NCI-H2227 treated with DMSO at 0.1 percent for 48 hours (cell line): ENCODE results near the gene CPLX3.

ENCODE experiments used
- DNase-seq: peaks from one replicate; lab custom pipeline; 2025; lab: John Stamatoyannopoulos, UW

CPLX3 gene

DNA sequence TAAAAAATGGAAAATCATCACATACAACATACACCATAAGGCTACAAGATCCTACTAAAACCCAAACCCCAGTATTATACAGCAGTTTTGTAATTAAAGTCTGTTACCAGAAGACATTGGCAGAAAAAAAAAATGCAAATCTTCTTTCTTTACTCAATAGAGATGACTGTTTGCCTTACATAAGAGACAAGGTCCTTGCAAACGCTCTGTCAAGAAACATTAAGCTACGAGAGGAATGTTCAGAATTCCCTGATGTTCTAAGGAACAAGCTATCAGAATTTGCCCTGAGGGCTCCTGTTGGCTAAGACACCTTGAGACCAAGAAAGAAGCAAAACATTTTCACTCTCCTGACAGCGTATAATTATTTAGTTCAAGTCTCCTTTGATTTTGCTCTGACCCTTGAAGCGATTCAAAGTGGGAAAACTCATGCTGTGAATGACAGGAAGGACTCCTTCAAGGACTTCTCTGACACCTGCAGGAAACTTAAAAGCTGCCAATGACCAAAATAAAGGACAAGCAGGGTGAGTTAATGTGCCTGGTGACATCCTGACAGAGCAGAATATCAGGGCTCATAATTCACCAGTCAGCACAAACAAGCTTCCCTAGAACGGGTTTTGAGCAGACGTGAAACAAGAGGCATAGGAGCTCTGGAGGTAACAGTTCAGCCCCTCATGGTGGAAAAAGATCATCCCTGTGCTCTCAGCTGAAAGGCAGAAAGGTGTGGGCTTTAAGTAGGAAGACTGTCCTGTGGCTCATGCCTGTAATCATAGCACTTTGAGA, 44.2 kb downstream of the CPLX3 start:
- DNase-seq: peak; percentile 3

DNA sequence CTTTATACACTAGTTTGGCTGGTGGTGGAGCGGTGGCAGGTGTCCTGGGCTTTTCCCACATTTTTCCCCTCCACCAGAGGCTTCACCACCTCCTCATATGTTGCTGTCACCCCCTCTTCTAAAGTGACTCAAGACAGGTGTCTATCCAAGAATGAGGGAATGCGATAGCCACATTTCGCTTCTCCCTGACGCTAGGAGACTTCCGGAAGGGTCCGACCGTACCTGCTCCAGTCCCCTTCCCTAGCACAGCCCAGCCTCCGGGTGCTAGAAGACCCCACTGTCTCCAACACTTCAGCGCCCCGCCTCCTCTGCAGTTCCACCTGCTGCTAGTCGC, 46.2 kb downstream of the CPLX3 start:
- DNase-seq: no peak

DNA sequence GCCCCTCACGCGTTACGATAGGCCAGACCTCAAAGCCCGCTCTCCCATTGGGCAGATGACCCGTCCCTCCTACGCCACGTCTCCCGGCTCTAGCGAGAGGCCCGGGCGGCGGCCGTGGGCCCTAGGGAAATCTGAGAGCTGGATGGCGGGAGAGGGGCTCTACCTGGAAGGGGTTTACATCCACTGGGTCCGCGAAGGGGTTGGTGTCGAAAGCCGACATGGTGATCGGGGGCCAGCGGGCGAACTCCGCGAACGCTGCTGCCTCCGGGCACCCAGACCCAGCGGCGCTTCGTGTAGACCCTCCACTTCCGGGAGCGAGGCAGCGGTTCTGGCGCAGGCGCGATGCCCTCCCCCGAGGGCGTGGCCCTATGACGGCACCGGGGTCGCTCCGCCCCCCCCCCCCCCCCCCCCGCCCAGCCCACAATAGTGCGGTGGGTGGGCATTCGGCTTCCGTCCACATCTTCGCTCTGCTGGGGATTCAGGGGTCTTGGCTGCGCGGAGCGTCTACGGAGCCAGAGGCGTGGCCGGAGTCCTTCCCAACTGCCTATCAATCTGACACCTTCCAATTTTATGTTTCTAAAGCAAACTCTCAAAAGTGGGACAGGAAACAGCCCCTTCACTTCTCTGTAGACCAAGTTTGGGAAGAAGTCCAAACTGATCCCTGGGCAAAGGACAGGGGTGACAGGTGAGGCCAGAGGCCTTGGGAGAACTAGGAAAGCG, 46.8 kb downstream of the CPLX3 start, which contains the start of gene SCAMP2:
SCAMP2 (minus strand) TSS at position 330 of the 720 bp plus-strand sequence; CDS start at position 220, 110 bp downstream.
- DNase-seq: peak; percentile 86

DNA sequence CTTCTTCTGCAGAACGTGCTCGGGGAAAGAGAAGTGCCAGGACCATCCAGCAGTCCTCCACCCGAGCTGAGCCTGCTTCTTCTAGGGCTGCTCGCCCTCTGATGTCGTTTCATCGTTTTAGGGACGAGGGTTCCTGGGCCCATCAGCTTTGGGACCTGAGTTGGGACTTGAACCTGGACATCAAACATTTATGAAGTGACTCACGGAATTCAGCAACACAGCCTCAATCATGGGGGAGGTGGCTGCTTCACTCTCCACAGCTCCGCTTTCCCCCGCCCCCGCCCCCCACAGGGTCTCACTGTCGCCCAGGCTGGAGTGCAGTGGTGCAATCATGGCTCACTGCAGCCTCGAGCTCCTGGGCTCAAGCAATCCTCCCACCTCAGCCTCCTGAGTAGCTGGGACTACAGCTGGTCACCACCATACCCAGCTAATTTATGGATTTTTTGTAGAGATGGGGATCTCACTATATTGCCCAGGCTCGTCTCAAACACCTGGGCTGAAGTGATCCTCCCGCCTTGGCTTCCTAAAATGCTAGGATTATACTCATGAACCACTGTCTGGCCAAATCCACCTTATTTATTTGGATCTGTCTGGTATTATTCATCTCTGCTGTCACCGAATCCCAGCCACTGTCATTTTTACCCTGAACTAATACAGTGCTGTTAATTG, 47.5 kb downstream of the CPLX3 start:
- DNase-seq: peak; percentile 18

DNA sequence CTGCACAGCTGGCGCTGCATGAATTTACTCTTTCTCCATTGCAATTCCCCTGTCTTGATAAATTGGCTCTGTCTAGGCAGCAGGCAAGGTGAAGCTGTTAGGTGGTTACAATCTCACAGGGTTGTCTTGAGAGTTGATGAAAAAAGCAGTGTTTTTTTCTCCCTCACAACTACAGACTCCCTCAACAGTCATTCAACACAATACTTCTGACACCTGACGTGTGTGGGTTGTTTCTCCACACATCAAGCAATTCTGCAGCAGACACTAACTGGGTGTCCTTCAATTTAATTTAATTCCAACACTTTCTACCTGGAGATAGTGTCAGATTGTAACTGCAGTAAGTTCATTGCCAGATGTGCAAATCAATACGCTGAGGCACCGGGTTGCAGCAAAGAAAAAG, 51.8 kb downstream of the CPLX3 start:
- DNase-seq: no peak
